DOHH2 (cell line): Measurements from ENCODE around the gene SFR1.

Source experiments
- H3F3A ChIP-seq: fragments of 200-600 bp; sonication (generic), shearing (Covaris generic); 2 replicates; pipeline ENCODE4 v1.6.0; 2016; ENCODE audit warnings: antibody characterized with exemption, mild to moderate bottlenecking; ENCODE audit not compliant: control insufficient read depth, insufficient read depth
- H3K27ac ChIP-seq: fragments of 200-600 bp; sonication (generic); 2 replicates; pipeline ENCODE4 v1.5.1; 2014; ENCODE audit warnings: low read depth, mild to moderate bottlenecking, low read length, moderate library complexity
- H3K27me3 ChIP-seq: fragments of 200-600 bp; sonication (generic); 2 replicates; pipeline ENCODE4 v1.6.1; 2014; ENCODE audit warnings: mild to moderate bottlenecking, low read length, mixed read lengths; ENCODE audit not compliant: control insufficient read depth
- H3K36me3 ChIP-seq: fragments of 200-600 bp; sonication (generic); 2 replicates; pipeline ENCODE4 v1.6.1; 2014; ENCODE audit warnings: mild to moderate bottlenecking, low read length, moderate library complexity, mixed read lengths; ENCODE audit not compliant: control insufficient read depth
- H3K4me1 ChIP-seq: fragments of 200-600 bp; sonication (generic); 2 replicates; pipeline ENCODE4 v1.6.1; 2014; ENCODE audit warnings: mild to moderate bottlenecking, low read length, mixed read lengths; ENCODE audit not compliant: control insufficient read depth
- H3K4me2 ChIP-seq: fragments of 200-600 bp; sonication (generic); 2 replicates; pipeline ENCODE4 v1.6.0; 2014; ENCODE audit warnings: mild to moderate bottlenecking, low read length, moderate library complexity
- H3K4me3 ChIP-seq: fragments of 200-600 bp; sonication (generic); 2 replicates; pipeline ENCODE4 v1.5.1; 2014; ENCODE audit warnings: mild to moderate bottlenecking, low read length, mixed read lengths
- H3K79me2 ChIP-seq: fragments of 200-600 bp; sonication (generic); 2 replicates; pipeline ENCODE4 v1.6.1; 2014; ENCODE audit warnings: mild to moderate bottlenecking, low read length, mixed read lengths; ENCODE audit not compliant: control insufficient read depth
- H3K9me2 ChIP-seq: fragments of 200-600 bp; sonication (generic); replicated peaks from 2 replicates; pipeline ENCODE4 v1.6.1; 2014; ENCODE audit warnings: mild to moderate bottlenecking, low read length, mixed read lengths; ENCODE audit not compliant: control insufficient read depth
- H3K9me3 ChIP-seq: fragments of 200-600 bp; sonication (generic); 2 replicates; pipeline ENCODE4 v1.6.1; 2014; ENCODE audit warnings: antibody characterized with exemption, low read length, mixed read lengths; ENCODE audit not compliant: control insufficient read depth, insufficient read depth
- H4K20me1 ChIP-seq: fragments of 200-600 bp; sonication (generic); 2 replicates; pipeline ENCODE4 v1.6.0; 2014; ENCODE audit warnings: low read depth, mild to moderate bottlenecking, antibody characterized with exemption, low read length, moderate library complexity; ENCODE audit not compliant: control insufficient read depth, insufficient read depth
- EZH2phosphoT487 ChIP-seq: fragments of 200-600 bp; sonication (generic); IDR thresholded peaks from 2 replicates; pipeline ENCODE4 v1.6.1; 2017; ENCODE audit warnings: borderline replicate concordance, mild to moderate bottlenecking, antibody characterized with exemption, low read length, moderate library complexity, mixed read lengths
- TF ChIP-seq, protein P1 (sequence below): fragments of 200-600 bp; sonication (generic); IDR thresholded peaks from one replicate; pipeline ENCODE4 v1.5.1; 2014; ENCODE audit warnings: antibody characterized with exemption, mild to moderate bottlenecking, low read depth, low read length; ENCODE audit not compliant: poor library complexity, severe bottlenecking

SFR1 gene

GRCh38 chr10:104092749-104093148 is 29.2 kb upstream of the SFR1 start:
- H4K20me1 ChIP-seq, result no peaks in the 10 kb centered on the region
- no peak overlapping the region for H3K4me2 ChIP-seq
- H3F3A ChIP-seq, result no peaks in the 10 kb centered on the region
- H3K4me3 ChIP-seq, result no peak overlapping the region
- H3K9me3 ChIP-seq, result no peaks in the 10 kb centered on the region
- H3K27me3 ChIP-seq, result peaks cover 5% of the 10 kb centered on the region; the same call in 1 of the 2 replicates
- H3K79me2 ChIP-seq, result no peaks in the 10 kb centered on the region
- H3K27ac ChIP-seq, result no peak overlapping the region
- no peaks in the 10 kb centered on the region for H3K9me2 ChIP-seq
- H3K4me1 ChIP-seq, result no peaks in the 10 kb centered on the region
- H3K36me3 ChIP-seq, result no peaks in the 10 kb centered on the region
- no peak for TF ChIP-seq EZH2phosphoT487
- TF ChIP-seq, protein P1, sequence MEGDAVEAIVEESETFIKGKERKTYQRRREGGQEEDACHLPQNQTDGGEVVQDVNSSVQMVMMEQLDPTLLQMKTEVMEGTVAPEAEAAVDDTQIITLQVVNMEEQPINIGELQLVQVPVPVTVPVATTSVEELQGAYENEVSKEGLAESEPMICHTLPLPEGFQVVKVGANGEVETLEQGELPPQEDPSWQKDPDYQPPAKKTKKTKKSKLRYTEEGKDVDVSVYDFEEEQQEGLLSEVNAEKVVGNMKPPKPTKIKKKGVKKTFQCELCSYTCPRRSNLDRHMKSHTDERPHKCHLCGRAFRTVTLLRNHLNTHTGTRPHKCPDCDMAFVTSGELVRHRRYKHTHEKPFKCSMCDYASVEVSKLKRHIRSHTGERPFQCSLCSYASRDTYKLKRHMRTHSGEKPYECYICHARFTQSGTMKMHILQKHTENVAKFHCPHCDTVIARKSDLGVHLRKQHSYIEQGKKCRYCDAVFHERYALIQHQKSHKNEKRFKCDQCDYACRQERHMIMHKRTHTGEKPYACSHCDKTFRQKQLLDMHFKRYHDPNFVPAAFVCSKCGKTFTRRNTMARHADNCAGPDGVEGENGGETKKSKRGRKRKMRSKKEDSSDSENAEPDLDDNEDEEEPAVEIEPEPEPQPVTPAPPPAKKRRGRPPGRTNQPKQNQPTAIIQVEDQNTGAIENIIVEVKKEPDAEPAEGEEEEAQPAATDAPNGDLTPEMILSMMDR, result no peak

- no peaks in the 10 kb centered on the region for H3F3A ChIP-seq
- no peaks in the 10 kb centered on the region for H3K4me1 ChIP-seq
- H3K4me2 ChIP-seq, result no peak overlapping the region
- no peaks in the 10 kb centered on the region for H3K9me3 ChIP-seq
- H4K20me1 ChIP-seq, result no peaks in the 10 kb centered on the region
- no peaks in the 10 kb centered on the region for H3K79me2 ChIP-seq
- no peaks in the 10 kb centered on the region for H3K9me2 ChIP-seq
- H3K27ac ChIP-seq, result no peak overlapping the region
- H3K36me3 ChIP-seq, result no peaks in the 10 kb centered on the region
- TF ChIP-seq, protein P1, result no peak
- no peak for TF ChIP-seq EZH2phosphoT487
- peaks cover 11% of the 10 kb centered on the region; the same call in 1 of the 2 replicates for H3K27me3 ChIP-seq
- no peak overlapping the region for H3K4me3 ChIP-seq
Measured at GRCh38 chr10:104096692-104097091, 25.3 kb upstream of the SFR1 start.

DNA sequence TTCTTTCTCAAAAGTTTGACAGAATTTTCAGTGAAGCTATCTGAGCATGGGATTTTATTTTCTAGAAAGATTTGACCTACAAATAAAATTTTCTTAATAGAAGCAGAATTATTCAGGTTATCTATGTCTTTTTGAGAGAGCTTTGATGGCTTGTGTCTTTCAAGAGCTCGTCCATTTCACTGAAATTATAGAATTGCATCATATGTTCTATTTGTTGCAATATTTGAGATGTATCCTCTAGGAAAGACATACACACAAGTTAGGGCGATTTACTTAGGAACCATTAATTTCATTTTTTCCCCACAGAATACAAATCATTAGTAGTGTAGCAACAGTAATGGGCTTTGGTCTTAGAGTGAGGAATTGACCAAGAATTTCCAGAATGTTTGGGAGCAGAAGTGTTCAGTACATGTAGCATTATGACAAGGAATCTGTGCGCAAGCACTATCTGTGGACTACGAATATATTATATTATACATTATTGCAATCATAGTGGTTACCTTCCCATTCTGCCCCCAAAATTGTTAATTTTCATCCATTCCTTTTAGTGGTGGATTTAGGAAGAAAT is 23.5 kb upstream of the SFR1 start:
- Histone ChIP-seq H3K36me3 (no peaks in the 10 kb centered on the region), H3K79me2 (no peaks in the 10 kb centered on the region), H3K27ac (no peak overlapping the region), H3K4me3 (no peak overlapping the region), H3K4me1 (no peaks in the 10 kb centered on the region), H3F3A (no peaks in the 10 kb centered on the region), H4K20me1 (no peaks in the 10 kb centered on the region), H3K27me3 (peaks cover 19% of the 10 kb centered on the region; the same call in 1 of the 2 replicates), H3K9me3 (no peaks in the 10 kb centered on the region), H3K9me2 (no peaks in the 10 kb centered on the region), H3K4me2 (no peak overlapping the region)
- TF ChIP-seq EZH2phosphoT487, result no peak
- TF ChIP-seq, protein P1, result no peak
